CD4-positive, alpha-beta memory T cell (primary cell): Measurements from ENCODE around the gene LCN1. TPM values are rescaled to one million over a fixed set of nuclear protein-coding genes. Genes with fewer than 3 reads are reported as not detected.
"Not testable (repeated sequence)": the region's sequence is repeated elsewhere in the genome, so short reads cannot be mapped to it uniquely, and the experiment has no call there.

Experiments used
- CTCF ChIA-PET: fragments of 350-600 bp; sonication (Branson Sonifier 250); formaldehyde crosslinking; loops from one replicate; lab custom pipeline; 2021; ENCODE audit warnings: inconsistent platforms; ENCODE audit not compliant: partially characterized antibody; lab: Charles Lee
- POLR2A ChIA-PET: fragments of 350-600 bp; sonication (Branson Sonifier 250); formaldehyde crosslinking; loops from one replicate; lab custom pipeline; 2021; ENCODE audit not compliant: partially characterized antibody; lab: Charles Lee
- DNase-seq, 5 donors: peaks; one replicate each; pipeline versions ENCODE4 v3.0.0 to v3.0.0-alpha.2; 2020 to 2022; ENCODE audit warnings: mixed read lengths in 1 of 5
- H3K27ac ChIP-seq: one replicate; pipeline ENCODE4 v1.7.0; 2013; ENCODE audit warnings: low read depth, low read length
- H3K27me3 ChIP-seq: 2 replicates; pipeline ENCODE4 v1.7.0; 2013; ENCODE audit warnings: mild to moderate bottlenecking, low read length, moderate library complexity; ENCODE audit not compliant: insufficient read depth
- H3K36me3 ChIP-seq: 2 replicates; pipeline ENCODE4 v1.7.0; 2013; ENCODE audit warnings: mild to moderate bottlenecking, low read length, moderate library complexity; ENCODE audit not compliant: insufficient read depth
- H3K4me1 ChIP-seq: 2 replicates; pipeline ENCODE4 v1.7.0; 2013; ENCODE audit warnings: mild to moderate bottlenecking, low read length, moderate library complexity; ENCODE audit not compliant: insufficient read depth
- H3K4me3 ChIP-seq, 2 donors: one replicate each; pipeline ENCODE4 v1.7.0; 2013; ENCODE audit warnings: low read length in 2 of 2, mild to moderate bottlenecking in 1 of 2
- H3K9me3 ChIP-seq, 2 donors: one replicate each; pipeline ENCODE4 v1.7.0; 2013; ENCODE audit warnings: low read length in 2 of 2, control low read depth in 1 of 2; ENCODE audit not compliant: control insufficient read depth in 1 of 2
- H3K27ac Mint-ChIP-seq, 7 donors: one replicate each; pipeline ENCODE4 v1.8.0; 2020 to 2021; ENCODE audit warnings: mixed read lengths in 7 of 7, mild to moderate bottlenecking in 6 of 7, inconsistent platforms in 3 of 7, moderate library complexity in 3 of 7
- H3K27me3 Mint-ChIP-seq, 2 donors: one replicate each; pipeline ENCODE4 v1.8.0; 2020 to 2021; ENCODE audit warnings: mixed read lengths in 2 of 2
- H3K36me3 Mint-ChIP-seq, 2 donors: one replicate each; pipeline ENCODE4 v1.8.0; 2020 to 2021; ENCODE audit warnings: mixed read lengths in 2 of 2, inconsistent platforms in 1 of 2, mild to moderate bottlenecking in 1 of 2
- H3K4me1 Mint-ChIP-seq, 4 donors: one replicate each; pipeline ENCODE4 v1.8.0; 2020 to 2021; ENCODE audit warnings: mixed read lengths in 4 of 4, mild to moderate bottlenecking in 1 of 4
- H3K4me3 Mint-ChIP-seq, 8 donors: one replicate each; pipeline ENCODE4 v1.8.0; 2020 to 2021; ENCODE audit warnings: mixed read lengths in 8 of 8, mild to moderate bottlenecking in 7 of 8, moderate library complexity in 6 of 8, inconsistent platforms in 3 of 8
- H3K9me3 Mint-ChIP-seq, 8 donors: one replicate each; pipeline ENCODE4 v1.8.0; 2020 to 2021; ENCODE audit warnings: mixed read lengths in 8 of 8, mild to moderate bottlenecking in 5 of 8, inconsistent platforms in 3 of 8, moderate library complexity in 1 of 8
- intact Hi-C: fragments of 100-400 bp; cut with micrococcal nuclease; formaldehyde crosslinking; loops from one replicate; pipeline ENCODE4 v1.15.1; 2023
- polyA plus RNA-seq, 2 donors: library from polyadenylated mRNA; unstranded; fragments of 300-500 nt; fragmentation: Illumina TruSeq; gene quantifications; one replicate each; pipeline ENCODE4 v1.2.3, GENCODE V29; 2021
- total RNA-seq, 2 experiments: library from RNA; stranded (reverse); gene quantifications; one replicate each; pipeline ENCODE4 v1.2.3, GENCODE V29; 2021

The LCN1 gene
- total and polyA plus RNA-seq, 4 experiments from 2014 or later: not detected

GRCh38 chr9:135534192-135534711 lies 13.0 kb downstream of the LCN1 start:
- H3K4me3 ChIP-seq, H3K27ac Mint-ChIP-seq, H3K9me3 ChIP-seq, H3K27me3 ChIP-seq, intact Hi-C loops, H3K36me3 ChIP-seq, H3K4me3 Mint-ChIP-seq, H3K4me1 ChIP-seq, CTCF ChIA-PET, DNase-seq, H3K4me1 Mint-ChIP-seq, H3K27ac ChIP-seq, H3K9me3 Mint-ChIP-seq, POLR2A ChIA-PET, H3K36me3 Mint-ChIP-seq: not testable (repeated sequence)
- H3K27me3 Mint-ChIP-seq: peaks cover 24 to 38% of the 10 kb centered on the region in 2 donors

GRCh38 chr9:135534826-135535225 lies 13.6 kb downstream of the LCN1 start:
- H3K4me3 Mint-ChIP-seq, H3K27me3 ChIP-seq, H3K36me3 Mint-ChIP-seq, H3K9me3 ChIP-seq, H3K9me3 Mint-ChIP-seq, H3K27ac Mint-ChIP-seq, H3K4me1 Mint-ChIP-seq, CTCF ChIA-PET, H3K36me3 ChIP-seq, DNase-seq, H3K4me1 ChIP-seq, H3K4me3 ChIP-seq, POLR2A ChIA-PET, H3K27ac ChIP-seq, intact Hi-C loops: not testable (repeated sequence)
- peaks cover 24 to 42% of the 10 kb centered on the region in 2 donors for H3K27me3 Mint-ChIP-seq

- H3K9me3 ChIP-seq, POLR2A ChIA-PET, H3K27ac ChIP-seq, H3K4me1 Mint-ChIP-seq, H3K27ac Mint-ChIP-seq, H3K4me3 Mint-ChIP-seq, H3K36me3 Mint-ChIP-seq, H3K4me1 ChIP-seq, H3K27me3 ChIP-seq, H3K9me3 Mint-ChIP-seq, H3K36me3 ChIP-seq, H3K4me3 ChIP-seq, DNase-seq, intact Hi-C loops, CTCF ChIA-PET: not testable (repeated sequence)
- peaks cover 22 to 44% of the 10 kb centered on the region in 2 donors for H3K27me3 Mint-ChIP-seq
These were observed 14.4 kb downstream of the LCN1 start for GRCh38 chr9:135535631-135536030.

- no peaks in the 10 kb centered on the region for H3K4me1 Mint-ChIP-seq
These were observed 15.0 kb downstream of the LCN1 start for GRCh38 chr9:135536216-135536615.

DNA sequence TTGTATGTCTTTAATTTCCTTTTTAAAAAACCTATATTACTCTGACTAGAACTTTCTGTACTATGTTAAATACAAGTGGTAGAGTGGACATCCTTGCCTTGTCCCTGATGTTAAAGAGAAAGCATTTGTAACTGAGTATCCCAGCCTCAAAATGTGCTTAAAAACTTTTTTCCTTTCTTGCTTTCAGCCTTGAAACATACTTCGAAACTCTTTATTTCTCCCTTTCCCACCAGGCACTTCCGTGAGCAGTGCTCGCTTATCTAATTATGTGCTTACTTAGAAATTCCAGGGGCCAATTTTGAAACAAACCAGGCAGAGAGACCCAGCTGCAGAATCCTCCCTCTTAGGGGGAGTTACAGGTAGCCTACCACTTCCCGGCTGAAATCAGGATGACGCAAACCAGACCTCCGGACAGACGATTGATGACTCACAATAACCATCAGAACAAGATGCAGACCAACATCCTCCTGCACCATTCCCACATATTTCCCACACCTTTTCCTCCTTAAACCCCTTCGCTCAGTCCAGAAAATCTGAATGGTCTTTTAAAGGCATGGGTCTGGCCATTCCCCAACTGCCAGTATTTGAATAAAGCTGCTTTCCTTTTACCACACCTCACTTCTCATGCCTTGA lies 22.1 kb downstream of the LCN1 start:
- H3K27ac Mint-ChIP-seq: peak overlapping the region in 1 of 7 donors; percentile 17
- CTCF ChIA-PET, H3K27ac ChIP-seq, H3K4me3 ChIP-seq, H3K4me3 Mint-ChIP-seq, POLR2A ChIA-PET, H3K9me3 Mint-ChIP-seq, H3K27me3 ChIP-seq, H3K36me3 ChIP-seq, H3K4me1 Mint-ChIP-seq, H3K36me3 Mint-ChIP-seq, intact Hi-C loops, H3K9me3 ChIP-seq, DNase-seq, H3K4me1 ChIP-seq: not testable (repeated sequence)
- peaks cover 6 to 19% of the 10 kb centered on the region in 2 donors for H3K27me3 Mint-ChIP-seq

More at GRCh38 chr9:135536216-135536615, 15.0 kb downstream of the LCN1 start:
- no peak overlapping the region for H3K27ac ChIP-seq
- Mint-ChIP-seq H3K36me3 (no peaks in the 10 kb centered on the region), H3K27ac (no peak overlapping the region), H3K9me3 (no peaks in the 10 kb centered on the region), H3K27me3 (peaks cover 22 to 39% of the 10 kb centered on the region in 2 donors), H3K4me3 (no peak overlapping the region)
- ChIA-PET POLR2A (no interaction called here), CTCF (no interaction called here)
- intact Hi-C loops: no loop called here
- no peaks in the 10 kb centered on the region for H3K27me3 ChIP-seq
- no peak overlapping the region for H3K4me3 ChIP-seq
- DNase-seq: no peak
- no peaks in the 10 kb centered on the region for H3K9me3 ChIP-seq
- H3K36me3 ChIP-seq: no peaks in the 10 kb centered on the region
- H3K4me1 ChIP-seq: no peaks in the 10 kb centered on the region

DNA sequence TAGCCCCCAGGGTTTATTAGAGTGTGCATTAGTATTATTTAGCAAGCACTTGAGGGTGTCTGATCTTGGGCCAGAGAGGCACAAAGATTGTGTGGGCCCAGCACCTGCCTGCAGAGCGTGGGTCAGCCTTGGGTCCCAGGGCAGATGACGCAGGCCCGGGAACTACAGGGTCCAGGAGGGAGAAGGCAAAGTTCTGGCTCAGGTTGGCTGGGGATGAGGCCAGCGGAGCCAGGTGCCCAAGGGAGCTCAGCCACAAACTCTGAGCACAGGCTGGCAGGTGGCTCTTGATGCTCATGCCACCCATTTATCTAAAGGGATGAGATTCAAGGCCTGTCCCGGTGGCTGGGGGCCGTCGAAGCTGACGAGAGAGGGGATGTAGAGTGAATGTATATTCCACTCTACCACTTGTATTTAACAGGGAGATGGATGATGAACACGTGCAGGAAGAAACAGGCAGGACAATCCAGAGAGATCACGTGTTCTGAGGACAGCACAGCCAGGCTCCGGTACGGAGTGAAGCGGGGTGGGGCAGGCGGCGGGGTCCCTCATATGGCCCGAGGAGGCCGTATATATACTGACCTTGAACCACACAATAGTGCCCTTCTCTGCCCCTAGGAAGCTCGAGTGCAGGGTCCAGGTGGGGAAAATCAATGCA lies 23.9 kb downstream of the LCN1 start:
- Histone ChIP-seq H3K27ac (no peak overlapping the region), H3K36me3 (no peaks in the 10 kb centered on the region), H3K9me3 (no peaks in the 10 kb centered on the region), H3K4me3 (no peak overlapping the region), H3K27me3 (no peaks in the 10 kb centered on the region), H3K4me1 (no peaks in the 10 kb centered on the region)
- no peak for DNase-seq
- Mint-ChIP-seq H3K9me3 (peaks cover 0 to 1% (median 0%) of the 10 kb centered on the region in 8 donors), H3K36me3 (no peaks in the 10 kb centered on the region), H3K27me3 (peaks cover 5 to 10% of the 10 kb centered on the region in 2 donors), H3K27ac (no peak overlapping the region), H3K4me1 (no peaks in the 10 kb centered on the region), H3K4me3 (no peak overlapping the region)
- POLR2A ChIA-PET: no interaction called here
- intact Hi-C loops: no loop called here
- CTCF ChIA-PET: no interaction called here

GRCh38 chr9:135545646-135546176 lies 24.5 kb downstream of the LCN1 start, which contains the start of gene OBP2A:
Gene OBP2A, plus strand, starts transcription at chr9:135546126. Its CDS starts 55 bp downstream, at chr9:135546181.
- POLR2A ChIA-PET, H3K36me3 Mint-ChIP-seq, DNase-seq, H3K27ac Mint-ChIP-seq, CTCF ChIA-PET, H3K4me3 ChIP-seq, H3K4me1 ChIP-seq, H3K9me3 Mint-ChIP-seq, H3K27me3 ChIP-seq, H3K27ac ChIP-seq, H3K4me1 Mint-ChIP-seq, H3K27me3 Mint-ChIP-seq, H3K9me3 ChIP-seq, H3K36me3 ChIP-seq, intact Hi-C loops, H3K4me3 Mint-ChIP-seq: not testable (repeated sequence)
